SK-N-SH (cell line): ENCODE data around the gene NOL4L. TPM values are rescaled to one million over a fixed set of nuclear protein-coding genes. Genes with fewer than 3 reads are reported as not detected.

ENCODE experiments used
- CTCF ChIA-PET: fragments of 300-600, 350-600 bp; formaldehyde crosslinking; extraction: SDS; loops from one replicate; lab custom pipeline; 2021; lab: Yijun Ruan, JAX
- POLR2A ChIA-PET: fragments of 350-600 bp; sonication (Branson Sonifier 250); formaldehyde crosslinking; extraction: SDS; loops from one replicate; lab custom pipeline; 2020; ENCODE audit warnings: antibody characterized with exemption, inconsistent platforms; lab: Yijun Ruan, JAX
- DNase-seq: peaks from one replicate; pipeline ENCODE4 v3.0.0; 2012
- H2AFZ ChIP-seq: fragments of 200-600 bp; sonication (generic); 2 replicates; pipeline ENCODE4 v1.8.1; 2016; ENCODE audit warnings: antibody characterized with exemption, mild to moderate bottlenecking, low read depth
- H3F3A ChIP-seq: fragments of 200-600 bp; sonication (generic); replicated peaks from 2 replicates; pipeline ENCODE3; 2016; ENCODE audit warnings: antibody characterized with exemption, mild to moderate bottlenecking; ENCODE audit not compliant: insufficient read depth
- H3K27ac ChIP-seq, 2 experiments: fragments of 200-500 bp in 1 of 2; fragments of 200-600 bp in 1 of 2; sonication (Bioruptor generic) in 1 of 2; sonication (generic), shearing (Covaris generic) in 1 of 2; 2 replicates each; pipeline versions ENCODE4 v1.5.1 to v1.6.1; 2014 to 2016; ENCODE audit warnings: low read depth in 2 of 2, inconsistent platforms in 1 of 2, low read length in 1 of 2, mild to moderate bottlenecking in 1 of 2, mixed read lengths in 1 of 2
- H3K27me3 ChIP-seq: fragments of 200-600 bp; sonication (generic), shearing (Covaris generic); 2 replicates; pipeline ENCODE4 v1.6.1; 2016; ENCODE audit warnings: mixed run types; ENCODE audit not compliant: insufficient read depth
- H3K36me3 ChIP-seq, 2 experiments: fragments of 200-500 bp in 1 of 2; fragments of 200-600 bp in 1 of 2; sonication (Bioruptor generic) in 1 of 2; sonication (generic) in 1 of 2; replicated peaks in 1 of 2; 2 replicates each; pipeline versions ENCODE3 to v1.5.1; 2014 to 2016; ENCODE audit warnings: low read length in 1 of 2, mild to moderate bottlenecking in 1 of 2; ENCODE audit not compliant: insufficient read depth in 2 of 2, control insufficient read depth in 1 of 2
- H3K4me1 ChIP-seq, 2 experiments: fragments of 200-500 bp in 1 of 2; fragments of 200-600 bp in 1 of 2; sonication (Bioruptor generic) in 1 of 2; sonication (generic), shearing (Covaris generic) in 1 of 2; 2 replicates each; pipeline versions ENCODE4 v1.5.1 to v1.6.1; 2014 to 2016; ENCODE audit warnings: low read depth in 1 of 2, low read length in 1 of 2, mixed run types in 1 of 2; ENCODE audit not compliant: insufficient read depth in 2 of 2, control insufficient read depth in 1 of 2
- H3K4me2 ChIP-seq: fragments of 200-600 bp; sonication (generic), shearing (Covaris generic); 2 replicates; pipeline ENCODE4 v1.6.1; 2017; ENCODE audit warnings: mixed run types
- H3K4me3 ChIP-seq, 2 experiments: fragments of 200-500 bp in 1 of 2; fragments of 200-600 bp in 1 of 2; sonication (Bioruptor generic) in 1 of 2; sonication (generic), shearing (Covaris generic) in 1 of 2; 2 replicates each; pipeline versions ENCODE4 v1.5.1 to v1.8.1; 2014 to 2016; ENCODE audit warnings: low read depth in 2 of 2, inconsistent platforms in 1 of 2, low read length in 1 of 2, mild to moderate bottlenecking in 1 of 2, mixed read lengths in 1 of 2, moderate library complexity in 1 of 2
- H3K79me2 ChIP-seq: fragments of 200-600 bp; sonication (generic); 2 replicates; pipeline ENCODE4 v1.8.1; 2017; ENCODE audit warnings: mild to moderate bottlenecking; ENCODE audit not compliant: insufficient read depth
- H3K9ac ChIP-seq: fragments of 200-600 bp; sonication (generic); 2 replicates; pipeline ENCODE4 v1.6.1; 2017; ENCODE audit warnings: mixed run types
- H3K9me2 ChIP-seq: fragments of 200-600 bp; sonication (generic); 2 replicates; pipeline ENCODE4 v1.6.1; 2017; ENCODE audit warnings: mixed run types
- H3K9me3 ChIP-seq: fragments of 200-600 bp; sonication (generic); 2 replicates; pipeline ENCODE4 v1.6.1; 2017; ENCODE audit warnings: mixed run types, mild to moderate bottlenecking, moderate library complexity
- H4K20me1 ChIP-seq: fragments of 200-600 bp; sonication (generic); 2 replicates; pipeline ENCODE4 v1.6.1; 2017; ENCODE audit warnings: mild to moderate bottlenecking, mixed run types; ENCODE audit not compliant: insufficient read depth
- FOXM1 ChIP-seq: IDR thresholded peaks from 2 replicates; pipeline ENCODE4 v1.4.0; 2012; ENCODE audit warnings: low read depth, mild to moderate bottlenecking
- GABPA ChIP-seq: IDR thresholded peaks from 2 replicates; pipeline ENCODE4 v1.4.0; 2012; ENCODE audit warnings: low read depth, mild to moderate bottlenecking
- GATA2 ChIP-seq: sonication (generic); formaldehyde crosslinking; IDR thresholded peaks from 2 replicates; pipeline ENCODE4 v1.5.0; 2020; ENCODE audit warnings: mild to moderate bottlenecking, missing genetic modification reagents
- IRF3 ChIP-seq: fragments of 150-350 bp; IDR thresholded peaks from 2 replicates; pipeline ENCODE4 v1.6.1; 2016; ENCODE audit warnings: mild to moderate bottlenecking, low read depth, low read length
- JUND ChIP-seq: IDR thresholded peaks from 2 replicates; pipeline ENCODE4 v1.4.0; 2012
- MAX ChIP-seq: IDR thresholded peaks from 2 replicates; pipeline ENCODE4 v1.4.0; 2012; ENCODE audit warnings: low read depth
- MEF2A ChIP-seq: IDR thresholded peaks from 2 replicates; pipeline ENCODE4 v1.4.0; 2012; ENCODE audit warnings: low read depth, borderline replicate concordance
- MXI1 ChIP-seq: IDR thresholded peaks from 2 replicates; pipeline ENCODE4 v1.6.1; 2012; ENCODE audit warnings: mild to moderate bottlenecking, low read depth, low read length, improper control_type of control experiment
- NFIC ChIP-seq: IDR thresholded peaks from 2 replicates; pipeline ENCODE4 v1.4.0; 2012; ENCODE audit warnings: borderline replicate concordance
- NRF1 ChIP-seq: IDR thresholded peaks from 2 replicates; pipeline ENCODE4 v1.6.1; 2012; ENCODE audit warnings: low read depth, mild to moderate bottlenecking, low read length
- POLR2AphosphoS5 ChIP-seq: IDR thresholded peaks from 2 replicates; pipeline ENCODE4 v1.6.1; 2012; ENCODE audit warnings: low read depth, low read length
- SMC3 ChIP-seq: IDR thresholded peaks from 2 replicates; pipeline ENCODE4 v1.6.1; 2012; ENCODE audit warnings: low read depth, low read length, improper control_type of control experiment
- TEAD4 ChIP-seq: IDR thresholded peaks from 2 replicates; pipeline ENCODE4 v1.4.0; 2012; ENCODE audit warnings: mild to moderate bottlenecking, borderline replicate concordance; ENCODE audit not compliant: insufficient read depth
- WGBS: methylation state at CpG from one replicate; pipeline ENCODE4 v1.1.6; 2017; ENCODE audit warnings: low lambda C conversion rate; 5-methylcytosine and 5-hydroxymethylcytosine counted together
- polyA plus RNA-seq, 3 experiments: library from polyadenylated mRNA; depleted of rRNA; stranded (reverse); fragments of >200 nt; gene quantifications; 2 replicates each; pipeline ENCODE4 v1.2.3, GENCODE V29; 2012
- TF ChIP-seq, protein P1 (sequence below): IDR thresholded peaks from 2 replicates; pipeline ENCODE4; 2012
- TF ChIP-seq, protein P2 (sequence below): fragments of 200-600 bp; sonication (generic); IDR thresholded peaks from 2 replicates; pipeline ENCODE4 v1.6.1; 2017; ENCODE audit warnings: antibody characterized with exemption, mild to moderate bottlenecking, moderate library complexity

Gene NOL4L
- polyA plus RNA-seq, 1 of the 3 experiments (the other 2 are of a cell fraction) = 14.3 TPM

GRCh38 chr20:32528905-32529670, 56.0 kb downstream of the NOL4L start:
- no peak overlapping the region for H3K4me3 ChIP-seq
- H3K9ac ChIP-seq = no peak overlapping the region
- no peaks in the 10 kb centered on the region for H3K9me2 ChIP-seq
- peak; percentile 5 for DNase-seq
- no peaks in the 10 kb centered on the region for H4K20me1 ChIP-seq
- no peaks in the 10 kb centered on the region for H3K27me3 ChIP-seq
- 90% methylated on average over 9 of the region's 13 CpGs for WGBS
- peak overlapping the region in 1 of 2 experiments; percentile 86; a peak in 2 of 4 replicates for H3K27ac ChIP-seq
- POLR2A ChIA-PET = interaction anchor here (1.6 kb wide), 1 partner anchor 41 kb away, joined by 3 read pairs; no protein-coding TSS in a partner anchor
- CTCF ChIA-PET = interaction anchor here (1.3 to 13.1 kb wide), 3 partner anchors 44 to 121 kb away, joined by 3 to 326 read pairs (median 5); no protein-coding TSS in a partner anchor
- no peaks in the 10 kb centered on the region for H3F3A ChIP-seq
- no peak overlapping the region for H2AFZ ChIP-seq
- H3K36me3 ChIP-seq = no peaks in the 10 kb centered on the region
- TF ChIP-seq TEAD4 (no peak), MEF2A (no peak), FOXM1 (no peak), IRF3 (no peak), NRF1 (no peak), POLR2AphosphoS5 (no peak), MAX (no peak), SMC3 (no peak), GABPA (no peak), MXI1 (no peak)
- TF ChIP-seq, all 33 proteins: peak for 0
- no peak overlapping the region for H3K4me2 ChIP-seq
- peaks cover 0 to 50% of the 10 kb centered on the region in 2 experiments; a peak in 1 of 4 replicates for H3K4me1 ChIP-seq
- no peaks in the 10 kb centered on the region for H3K9me3 ChIP-seq
- no peaks in the 10 kb centered on the region for H3K79me2 ChIP-seq

DNA sequence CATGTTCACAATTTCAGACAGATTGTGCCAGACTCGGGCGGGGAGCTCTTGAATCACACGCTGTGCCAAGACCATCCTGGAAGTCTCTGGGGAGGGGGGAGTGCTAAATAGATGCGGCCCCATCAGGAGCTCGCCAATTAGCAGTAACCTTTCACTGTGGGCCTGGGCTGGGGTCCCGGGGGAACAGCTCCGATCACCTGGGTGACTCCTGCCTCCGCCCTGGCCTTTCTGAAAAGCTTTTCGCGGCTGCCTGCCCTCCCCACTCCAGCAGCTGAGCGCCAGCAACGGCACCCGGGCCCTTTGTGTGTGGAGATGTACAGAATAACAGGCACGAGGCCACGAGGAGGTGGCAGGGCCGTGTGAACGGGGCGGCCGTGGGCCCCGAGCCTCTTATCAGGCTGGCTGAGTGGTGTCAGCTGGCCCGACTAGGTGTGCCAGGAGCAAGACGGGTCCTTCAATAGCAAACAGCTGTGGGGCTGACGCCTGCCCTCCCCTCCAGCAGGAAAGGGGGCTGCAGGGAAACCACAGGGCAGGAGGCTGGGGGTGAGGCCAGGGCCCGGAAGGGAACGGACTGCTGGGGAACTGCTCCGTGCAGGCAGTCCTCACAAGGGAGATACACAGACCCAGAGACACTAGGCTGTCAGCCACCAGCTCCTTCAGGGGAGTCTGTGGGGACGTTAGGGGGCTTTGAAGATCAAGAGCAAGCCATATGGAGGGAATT, 56.8 kb downstream of the NOL4L start:
- no peak overlapping the region for H3K4me3 ChIP-seq
- 83% methylated on average over 14 of the region's 27 CpGs for WGBS
- H3K27ac ChIP-seq = peak overlapping the region in 1 of 2 experiments; percentile 86; a peak in 2 of 4 replicates
- H3K9ac ChIP-seq = no peak overlapping the region
- H3K9me2 ChIP-seq = no peaks in the 10 kb centered on the region
- TF ChIP-seq JUND (no peak), NFIC (no peak), SMC3 (no peak), GATA2 (CRISPR knock-in tag) (no peak; the same call in 1 of the 2 replicates), FOXM1 (no peak)
- TF ChIP-seq, protein P1, sequence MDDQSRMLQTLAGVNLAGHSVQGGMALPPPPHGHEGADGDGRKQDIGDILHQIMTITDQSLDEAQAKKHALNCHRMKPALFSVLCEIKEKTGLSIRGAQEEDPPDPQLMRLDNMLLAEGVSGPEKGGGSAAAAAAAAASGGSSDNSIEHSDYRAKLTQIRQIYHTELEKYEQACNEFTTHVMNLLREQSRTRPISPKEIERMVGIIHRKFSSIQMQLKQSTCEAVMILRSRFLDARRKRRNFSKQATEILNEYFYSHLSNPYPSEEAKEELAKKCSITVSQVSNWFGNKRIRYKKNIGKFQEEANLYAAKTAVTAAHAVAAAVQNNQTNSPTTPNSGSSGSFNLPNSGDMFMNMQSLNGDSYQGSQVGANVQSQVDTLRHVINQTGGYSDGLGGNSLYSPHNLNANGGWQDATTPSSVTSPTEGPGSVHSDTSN = no peak
- TF ChIP-seq, protein P2, sequence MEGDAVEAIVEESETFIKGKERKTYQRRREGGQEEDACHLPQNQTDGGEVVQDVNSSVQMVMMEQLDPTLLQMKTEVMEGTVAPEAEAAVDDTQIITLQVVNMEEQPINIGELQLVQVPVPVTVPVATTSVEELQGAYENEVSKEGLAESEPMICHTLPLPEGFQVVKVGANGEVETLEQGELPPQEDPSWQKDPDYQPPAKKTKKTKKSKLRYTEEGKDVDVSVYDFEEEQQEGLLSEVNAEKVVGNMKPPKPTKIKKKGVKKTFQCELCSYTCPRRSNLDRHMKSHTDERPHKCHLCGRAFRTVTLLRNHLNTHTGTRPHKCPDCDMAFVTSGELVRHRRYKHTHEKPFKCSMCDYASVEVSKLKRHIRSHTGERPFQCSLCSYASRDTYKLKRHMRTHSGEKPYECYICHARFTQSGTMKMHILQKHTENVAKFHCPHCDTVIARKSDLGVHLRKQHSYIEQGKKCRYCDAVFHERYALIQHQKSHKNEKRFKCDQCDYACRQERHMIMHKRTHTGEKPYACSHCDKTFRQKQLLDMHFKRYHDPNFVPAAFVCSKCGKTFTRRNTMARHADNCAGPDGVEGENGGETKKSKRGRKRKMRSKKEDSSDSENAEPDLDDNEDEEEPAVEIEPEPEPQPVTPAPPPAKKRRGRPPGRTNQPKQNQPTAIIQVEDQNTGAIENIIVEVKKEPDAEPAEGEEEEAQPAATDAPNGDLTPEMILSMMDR = no peak
- CTCF ChIA-PET = interaction anchor here (0.9 to 13.1 kb wide), 5 partner anchors 19 to 121 kb away, joined by 3 to 326 read pairs (median 5); no protein-coding TSS in a partner anchor
- DNase-seq = peak; percentile 60
- POLR2A ChIA-PET = interaction anchor here (0.9 to 1.6 kb wide), 2 partner anchors 41 to 44 kb away, joined by 3 read pairs; no protein-coding TSS in a partner anchor
- no peaks in the 10 kb centered on the region for H3K36me3 ChIP-seq
- H3F3A ChIP-seq = no peaks in the 10 kb centered on the region
- no peaks in the 10 kb centered on the region for H3K79me2 ChIP-seq
- no peaks in the 10 kb centered on the region for H3K27me3 ChIP-seq
- H3K4me1 ChIP-seq = peaks cover 0 to 58% of the 10 kb centered on the region in 2 experiments; a peak in 1 of 4 replicates
- H3K4me2 ChIP-seq = no peak overlapping the region
- H3K9me3 ChIP-seq = no peaks in the 10 kb centered on the region
- H4K20me1 ChIP-seq = no peaks in the 10 kb centered on the region
- H2AFZ ChIP-seq = no peak overlapping the region
